PC-9 (cell line): Measurements from ENCODE around the gene EPB41L4A. TPM values are rescaled to one million over a fixed set of nuclear protein-coding genes. Genes with fewer than 3 reads are reported as not detected.
A peak's percentile ranks its signal among the peaks of the same experiment; 100 is the strongest.

ENCODE experiments used
- BruUV-seq: library from RNA; stranded (reverse); fragments of 400-500 nt; replicated peaks from 2 replicates; lab custom pipeline; 2021; lab: Mats Ljungman, UMichigan
- CTCF ChIA-PET: fragments of 300-600 bp; sonication (Branson Sonifier 250); formaldehyde crosslinking; loops from one replicate; lab custom pipeline; 2022; ENCODE audit warnings: antibody characterized with exemption; lab: Charles Lee
- POLR2A ChIA-PET: fragments of 300-600 bp; sonication (Branson Sonifier 250); formaldehyde crosslinking; loops from one replicate; lab custom pipeline; 2022; ENCODE audit warnings: antibody characterized with exemption; ENCODE audit not compliant: unreplicated experiment; lab: Charles Lee
- DNase-seq, 2 experiments: peaks; one replicate each; pipeline versions ENCODE4 v3.0.0 to v3.0.0-alpha.2; 2015 to 2022; ENCODE audit warnings: mixed read lengths in 1 of 2
- H2AFZ ChIP-seq: fragments of 200-600 bp; sonication (generic); 2 replicates; pipeline ENCODE4 v1.8.1; 2017; ENCODE audit warnings: antibody characterized with exemption
- H3F3A ChIP-seq: fragments of 200-600 bp; sonication (generic); 2 replicates; pipeline ENCODE4 v1.8.1; 2017; ENCODE audit warnings: antibody characterized with exemption, mild to moderate bottlenecking, low read depth; ENCODE audit not compliant: insufficient read depth
- H3K27ac ChIP-seq: fragments of 200-600 bp; sonication (generic); 2 replicates; pipeline ENCODE4 v1.6.1; 2016; ENCODE audit warnings: mixed run types
- H3K27me3 ChIP-seq: fragments of 200-600 bp; sonication (generic); 2 replicates; pipeline ENCODE4 v1.6.1; 2016; ENCODE audit warnings: low read depth, mixed run types; ENCODE audit not compliant: insufficient read depth
- H3K36me3 ChIP-seq: fragments of 200-600 bp; sonication (generic); 2 replicates; pipeline ENCODE4 v1.6.1; 2016; ENCODE audit warnings: low read depth, mixed run types
- H3K4me1 ChIP-seq: fragments of 200-600 bp; sonication (generic); replicated peaks from 2 replicates; pipeline ENCODE4 v1.6.1; 2016; ENCODE audit warnings: mixed run types; ENCODE audit not compliant: insufficient read depth
- H3K4me2 ChIP-seq: fragments of 200-600 bp; sonication (generic); 2 replicates; pipeline ENCODE4 v1.6.1; 2017; ENCODE audit warnings: mixed run types
- H3K4me3 ChIP-seq: fragments of 200-600 bp; sonication (generic); 2 replicates; pipeline ENCODE4 v1.6.1; 2016; ENCODE audit warnings: mixed run types
- H3K79me2 ChIP-seq: fragments of 200-600 bp; sonication (generic); 2 replicates; pipeline ENCODE4 v1.6.1; 2017; ENCODE audit warnings: low read depth, mixed run types
- H3K9me2 ChIP-seq: fragments of 200-600 bp; sonication (generic); 2 replicates; pipeline ENCODE4 v1.8.1; 2017; ENCODE audit warnings: mild to moderate bottlenecking; ENCODE audit not compliant: insufficient read depth
- H3K9me3 ChIP-seq: fragments of 200-600 bp; sonication (generic); 2 replicates; pipeline ENCODE4 v1.8.1; 2016; ENCODE audit warnings: low read depth; ENCODE audit not compliant: insufficient read depth
- H4K20me1 ChIP-seq: fragments of 200-600 bp; sonication (generic); 2 replicates; pipeline ENCODE4 v1.8.1; 2017; ENCODE audit not compliant: insufficient read depth
- EZH2 ChIP-seq: fragments of 200-600 bp; sonication (generic); IDR thresholded peaks from 2 replicates; pipeline ENCODE4 v1.8.0; 2017; ENCODE audit warnings: antibody characterized with exemption, low read depth
- intact Hi-C: fragments of 100-400 bp; cut with micrococcal nuclease; formaldehyde crosslinking; loops from one replicate; pipeline ENCODE4 v1.10.0; 2022; ENCODE audit not compliant: unreplicated experiment
- total RNA-seq: library from RNA; stranded (reverse); gene quantifications from 2 replicates; pipeline ENCODE4 v1.2.3, GENCODE V29; 2021
- TF ChIP-seq, protein P1 (sequence below): fragments of 200-600 bp; sonication (generic); conservative IDR thresholded peaks from 2 replicates; pipeline ENCODE4 v1.6.1; 2017; ENCODE audit warnings: mixed run types, antibody characterized with exemption, mild to moderate bottlenecking, moderate library complexity

The EPB41L4A gene
- total RNA-seq, 1 experiment from 2014 or later: 9.4 TPM

DNA sequence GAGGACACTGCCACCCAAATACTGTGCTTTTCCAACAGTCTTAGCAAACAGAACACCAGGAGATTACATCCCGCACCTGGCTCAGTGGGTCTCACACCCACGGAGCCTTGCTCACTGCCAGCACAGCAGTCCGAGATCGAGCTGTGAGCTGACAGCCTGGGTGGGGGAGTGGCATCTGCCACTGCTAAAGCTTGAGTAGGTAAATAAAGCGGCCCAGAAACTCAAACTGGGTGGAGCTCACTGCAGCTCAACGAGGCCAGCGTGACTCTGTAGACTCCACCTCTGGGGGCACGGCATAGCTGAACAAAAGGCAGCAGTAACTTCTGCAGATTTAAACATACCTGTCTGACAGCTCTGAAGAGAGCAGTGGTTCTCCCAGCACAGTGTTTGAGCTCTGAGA, 28.8 kb downstream of the EPB41L4A start:
- CTCF ChIA-PET: interaction anchor here (1.0 kb wide), 1 partner anchor 29 kb away, joined by 6 read pairs; the partner anchor contains the start of gene EPB41L4A
- BruUV-seq: no TSS peak
- H2AFZ ChIP-seq: no peak overlapping the region

DNA sequence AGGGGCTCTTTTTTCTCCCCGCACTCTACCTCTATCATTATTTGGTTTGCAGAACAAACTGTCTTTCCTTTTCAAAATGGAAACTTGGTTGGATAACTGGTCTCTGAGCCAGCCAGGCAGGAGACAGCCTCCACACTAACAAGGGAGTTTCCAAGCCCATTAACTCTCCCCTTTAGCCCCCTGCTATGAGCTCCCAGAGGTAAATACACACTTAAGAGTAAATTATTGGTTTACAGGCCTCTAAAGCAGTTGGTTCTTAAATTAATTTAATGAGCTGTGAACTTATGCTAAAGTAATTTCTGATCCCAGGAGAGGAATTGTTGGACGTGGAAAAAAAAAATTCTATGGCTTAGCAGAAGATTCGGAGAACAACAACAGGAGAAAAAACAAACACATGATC, 30.3 kb downstream of the EPB41L4A start:
- no peaks in the 10 kb centered on the region for H3K36me3 ChIP-seq
- H3K27me3 ChIP-seq: no peaks in the 10 kb centered on the region
- POLR2A ChIA-PET: interaction anchor here (0.6 kb wide), 1 partner anchor 14 kb away, joined by 3 read pairs; no protein-coding TSS in a partner anchor
- no peak overlapping the region for H3K4me3 ChIP-seq
- no peaks in the 10 kb centered on the region for H3K9me2 ChIP-seq
- H2AFZ ChIP-seq: no peak overlapping the region
- TF ChIP-seq EZH2: no peak
- TF ChIP-seq, protein P1, sequence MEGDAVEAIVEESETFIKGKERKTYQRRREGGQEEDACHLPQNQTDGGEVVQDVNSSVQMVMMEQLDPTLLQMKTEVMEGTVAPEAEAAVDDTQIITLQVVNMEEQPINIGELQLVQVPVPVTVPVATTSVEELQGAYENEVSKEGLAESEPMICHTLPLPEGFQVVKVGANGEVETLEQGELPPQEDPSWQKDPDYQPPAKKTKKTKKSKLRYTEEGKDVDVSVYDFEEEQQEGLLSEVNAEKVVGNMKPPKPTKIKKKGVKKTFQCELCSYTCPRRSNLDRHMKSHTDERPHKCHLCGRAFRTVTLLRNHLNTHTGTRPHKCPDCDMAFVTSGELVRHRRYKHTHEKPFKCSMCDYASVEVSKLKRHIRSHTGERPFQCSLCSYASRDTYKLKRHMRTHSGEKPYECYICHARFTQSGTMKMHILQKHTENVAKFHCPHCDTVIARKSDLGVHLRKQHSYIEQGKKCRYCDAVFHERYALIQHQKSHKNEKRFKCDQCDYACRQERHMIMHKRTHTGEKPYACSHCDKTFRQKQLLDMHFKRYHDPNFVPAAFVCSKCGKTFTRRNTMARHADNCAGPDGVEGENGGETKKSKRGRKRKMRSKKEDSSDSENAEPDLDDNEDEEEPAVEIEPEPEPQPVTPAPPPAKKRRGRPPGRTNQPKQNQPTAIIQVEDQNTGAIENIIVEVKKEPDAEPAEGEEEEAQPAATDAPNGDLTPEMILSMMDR: no peak
- no peaks in the 10 kb centered on the region for H4K20me1 ChIP-seq
- no peaks in the 10 kb centered on the region for H3K4me1 ChIP-seq
- H3K79me2 ChIP-seq: no peaks in the 10 kb centered on the region
- no peak overlapping the region for H3K27ac ChIP-seq
- no peak for DNase-seq
- no peaks in the 10 kb centered on the region for H3K9me3 ChIP-seq
- CTCF ChIA-PET: no interaction called here
- no TSS peak for BruUV-seq
- no peaks in the 10 kb centered on the region for H3F3A ChIP-seq
- intact Hi-C loops: no loop called here
- H3K4me2 ChIP-seq: no peak overlapping the region

More for the DNA sequence above, 28.8 kb downstream of the EPB41L4A start:
- intact Hi-C loops: no loop called here
- POLR2A ChIA-PET: no interaction called here
- Histone ChIP-seq H3K27ac (no peak overlapping the region), H3K9me3 (no peaks in the 10 kb centered on the region), H3K79me2 (no peaks in the 10 kb centered on the region), H3K27me3 (no peaks in the 10 kb centered on the region), H3K4me1 (no peaks in the 10 kb centered on the region), H4K20me1 (no peaks in the 10 kb centered on the region), H3K4me3 (no peak overlapping the region), H3K9me2 (no peaks in the 10 kb centered on the region), H3K36me3 (no peaks in the 10 kb centered on the region), H3F3A (no peaks in the 10 kb centered on the region), H3K4me2 (no peak overlapping the region)
- DNase-seq: peak in 1 of 2 experiments; percentile 66
- TF ChIP-seq, protein P1: no peak
- TF ChIP-seq EZH2: no peak

DNA sequence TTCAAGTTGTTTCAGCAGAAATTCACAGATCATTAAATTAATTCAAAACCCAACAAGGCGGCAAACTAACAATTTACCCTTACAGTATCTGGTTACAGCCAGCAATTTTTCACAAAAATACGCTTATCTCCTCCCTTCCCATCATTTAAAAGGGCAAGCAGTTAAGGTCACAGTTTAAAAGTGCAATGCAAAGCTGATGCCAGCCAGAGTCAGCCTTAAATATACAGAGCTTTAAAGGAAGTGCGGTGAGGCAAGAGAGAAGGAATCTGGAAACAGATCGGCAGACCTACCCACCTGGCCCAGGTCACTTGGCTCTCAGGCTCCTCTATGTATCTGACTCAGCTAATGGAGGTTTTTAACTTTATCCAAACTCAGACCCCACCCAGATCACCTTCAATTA, 31.0 kb downstream of the EPB41L4A start:
- CTCF ChIA-PET: no interaction called here
- Histone ChIP-seq H3F3A (no peaks in the 10 kb centered on the region), H3K36me3 (no peaks in the 10 kb centered on the region), H3K9me3 (no peaks in the 10 kb centered on the region), H3K9me2 (no peaks in the 10 kb centered on the region), H3K79me2 (no peaks in the 10 kb centered on the region), H3K4me3 (no peak overlapping the region), H3K4me1 (no peaks in the 10 kb centered on the region), H2AFZ (no peak overlapping the region), H3K27me3 (no peaks in the 10 kb centered on the region), H4K20me1 (no peaks in the 10 kb centered on the region), H3K27ac (no peak overlapping the region), H3K4me2 (no peak overlapping the region)
- intact Hi-C loops: no loop called here
- BruUV-seq: no TSS peak
- POLR2A ChIA-PET: interaction anchor here (0.6 kb wide), 1 partner anchor 13 kb away, joined by 3 read pairs; no protein-coding TSS in a partner anchor
- DNase-seq: no peak
- TF ChIP-seq EZH2: no peak
- TF ChIP-seq, protein P1: no peak
